Mesenchymal stem cell (in vitro differentiated cells and primary cell): ENCODE data around the gene KISS1R.

Source experiments
- DNase-seq: peaks from one replicate; pipeline ENCODE4 v3.0.0-alpha.2; 2013
- H2AFZ ChIP-seq: one replicate; pipeline ENCODE4 v1.6.1; 2013; ENCODE audit warnings: low read depth, mild to moderate bottlenecking, control low read depth, inconsistent platforms, low read length, moderate library complexity
- H2AK5ac ChIP-seq: 2 replicates; pipeline ENCODE4 v1.6.1; 2013; ENCODE audit warnings: low read length, moderate library complexity, mild to moderate bottlenecking, inconsistent platforms; ENCODE audit not compliant: severe bottlenecking
- H2BK120ac ChIP-seq: one replicate; pipeline ENCODE4 v1.6.1; 2013; ENCODE audit warnings: low read depth, mild to moderate bottlenecking, inconsistent platforms, low read length, moderate library complexity
- H2BK12ac ChIP-seq, 2 experiments: one replicate each; pipeline ENCODE4 v1.6.1; 2013; ENCODE audit warnings: inconsistent platforms in 2 of 2, low read length in 2 of 2, mild to moderate bottlenecking in 2 of 2, moderate library complexity in 2 of 2, control low read depth in 1 of 2
- H2BK15ac ChIP-seq: one replicate; pipeline ENCODE4 v1.6.1; 2013; ENCODE audit warnings: mild to moderate bottlenecking, low read depth, inconsistent platforms; ENCODE audit not compliant: poor library complexity, severe bottlenecking
- H2BK5ac ChIP-seq: 2 replicates; pipeline ENCODE4 v1.6.1; 2013; ENCODE audit warnings: low read depth, mild to moderate bottlenecking, low read length, control low read depth, inconsistent platforms; ENCODE audit not compliant: poor library complexity, severe bottlenecking
- H3K14ac ChIP-seq, 2 experiments: one replicate each; pipeline ENCODE4 v1.6.1; 2013; ENCODE audit warnings: inconsistent platforms in 2 of 2, low read length in 2 of 2, control low read depth in 1 of 2, mild to moderate bottlenecking in 1 of 2, moderate library complexity in 1 of 2
- H3K18ac ChIP-seq, 2 experiments: one replicate each; pipeline ENCODE4 v1.6.1; 2013; ENCODE audit warnings: inconsistent platforms in 2 of 2, low read length in 2 of 2, control low read depth in 1 of 2, low read depth in 1 of 2, mild to moderate bottlenecking in 1 of 2
- H3K23ac ChIP-seq, 2 experiments: one replicate each; pipeline ENCODE4 v1.6.1; 2013; ENCODE audit warnings: inconsistent platforms in 2 of 2, low read length in 2 of 2, mild to moderate bottlenecking in 2 of 2, moderate library complexity in 2 of 2, control low read depth in 1 of 2
- H3K27ac ChIP-seq: 2 replicates; pipeline ENCODE4 v1.5.1; 2013; ENCODE audit warnings: mild to moderate bottlenecking, moderate library complexity, low read length, control low read depth, inconsistent platforms; ENCODE audit not compliant: poor library complexity, severe bottlenecking
- H3K27me3 ChIP-seq, 2 experiments: 2 replicates each; pipeline versions ENCODE4 v1.6.1 to v1.7.0; 2013; ENCODE audit warnings: low read length in 2 of 2, mild to moderate bottlenecking in 2 of 2, moderate library complexity in 2 of 2, control low read depth in 1 of 2, inconsistent platforms in 1 of 2; ENCODE audit not compliant: control insufficient read depth in 1 of 2, insufficient read depth in 1 of 2
- H3K36me3 ChIP-seq, 2 experiments: 2 replicates each; pipeline versions ENCODE4 v1.6.1 to v1.7.0; 2013; ENCODE audit warnings: low read length in 2 of 2, control low read depth in 1 of 2, inconsistent platforms in 1 of 2, low read depth in 1 of 2, mild to moderate bottlenecking in 1 of 2; ENCODE audit not compliant: insufficient read depth in 2 of 2, control insufficient read depth in 1 of 2
- H3K4ac ChIP-seq, 2 experiments: one replicate each; pipeline ENCODE4 v1.6.1; 2013; ENCODE audit warnings: inconsistent platforms in 2 of 2, low read length in 2 of 2, mild to moderate bottlenecking in 2 of 2, moderate library complexity in 2 of 2, control low read depth in 1 of 2, low read depth in 1 of 2
- H3K4me1 ChIP-seq: 2 replicates; pipeline ENCODE4 v1.6.1; 2013; ENCODE audit warnings: low read depth, low read length, control low read depth; ENCODE audit not compliant: control insufficient read depth, insufficient read depth
- H3K4me2 ChIP-seq: 2 replicates; pipeline ENCODE4 v1.6.1; 2013; ENCODE audit warnings: low read length, mild to moderate bottlenecking, inconsistent platforms; ENCODE audit not compliant: poor library complexity, severe bottlenecking
- H3K4me3 ChIP-seq, 2 experiments: 2 replicates each; pipeline versions ENCODE4 v1.5.1 to v1.7.0; 2013; ENCODE audit warnings: low read length in 2 of 2, mild to moderate bottlenecking in 2 of 2, control low read depth in 1 of 2, low read depth in 1 of 2; ENCODE audit not compliant: insufficient read depth in 1 of 2
- H3K79me1 ChIP-seq: replicated peaks from 2 replicates; pipeline ENCODE4 v1.6.1; 2013; ENCODE audit warnings: mild to moderate bottlenecking, control low read depth, low read length, inconsistent platforms; ENCODE audit not compliant: poor library complexity, severe bottlenecking
- H3K9ac ChIP-seq: 2 replicates; pipeline ENCODE4 v1.7.0; 2013; ENCODE audit warnings: mild to moderate bottlenecking, low read length, moderate library complexity
- H3K9me3 ChIP-seq: 2 replicates; pipeline ENCODE4 v1.7.0; 2013; ENCODE audit warnings: mild to moderate bottlenecking, low read length; ENCODE audit not compliant: control insufficient read depth
- H4K8ac ChIP-seq: one replicate; pipeline ENCODE4 v1.6.1; 2013; ENCODE audit warnings: inconsistent platforms, mild to moderate bottlenecking, low read length, moderate library complexity
- H4K91ac ChIP-seq: one replicate; pipeline ENCODE4 v1.6.1; 2013; ENCODE audit warnings: mild to moderate bottlenecking, low read length, inconsistent platforms
- WGBS: methylation state at CpG from one replicate; pipeline ENCODE4 v1.1.7; 2013; ENCODE audit warnings: mixed read lengths; 5-methylcytosine and 5-hydroxymethylcytosine counted together

KISS1R gene

GRCh38 chr19:939439-939838 lies 22.3 kb downstream of the KISS1R start:
- no peak overlapping the region for H4K8ac ChIP-seq
- no peak overlapping the region for H3K4ac ChIP-seq
- H2BK12ac ChIP-seq = no peak overlapping the region
- peaks cover 39 to 94% of the 10 kb centered on the region in 2 experiments for H3K36me3 ChIP-seq
- H3K79me1 ChIP-seq = no peaks in the 10 kb centered on the region
- H3K23ac ChIP-seq = no peak overlapping the region
- H2AFZ ChIP-seq = no peak overlapping the region
- peaks cover 52% of the 10 kb centered on the region for H3K4me1 ChIP-seq
- DNase-seq = no peak
- no peak overlapping the region for H3K14ac ChIP-seq
- no peaks in the 10 kb centered on the region for H3K9me3 ChIP-seq
- no peak overlapping the region for H3K4me2 ChIP-seq
- H2BK5ac ChIP-seq = no peak overlapping the region
- peak overlapping the region in 1 of 2 experiments; percentile 26 for H3K18ac ChIP-seq
- no peak overlapping the region for H3K27ac ChIP-seq
- WGBS = 88% methylated on average over 22 of the region's 22 CpGs
- H3K9ac ChIP-seq = no peak overlapping the region
- no peaks in the 10 kb centered on the region for H3K27me3 ChIP-seq
- no peak overlapping the region for H3K4me3 ChIP-seq
- no peak overlapping the region for H4K91ac ChIP-seq
- H2BK15ac ChIP-seq = no peak overlapping the region
- H2BK120ac ChIP-seq = no peak overlapping the region
- H2AK5ac ChIP-seq = no peak overlapping the region

DNA sequence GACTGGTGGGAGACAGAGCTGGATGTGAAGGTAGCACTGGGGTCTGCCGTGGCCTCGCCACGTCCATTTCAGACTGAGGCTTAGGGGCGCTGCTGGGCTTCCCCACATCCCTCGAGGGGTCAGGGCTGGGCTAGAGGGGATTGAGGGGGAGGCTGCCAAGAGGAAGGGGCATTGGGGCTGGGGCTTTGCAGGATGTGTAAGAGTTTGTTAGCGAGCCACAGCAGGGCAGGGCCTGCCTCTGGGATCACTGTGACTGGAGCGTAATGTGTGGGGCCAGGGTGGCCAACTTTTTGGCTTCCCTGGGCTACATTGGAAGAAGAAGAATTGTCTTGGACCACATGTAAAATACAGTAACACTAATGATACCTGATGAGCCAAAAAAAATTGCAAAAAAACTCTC lies 22.8 kb downstream of the KISS1R start:
- Histone ChIP-seq H3K18ac (peak overlapping the region; percentile 26 to 38), H3K36me3 (peaks cover 42 to 96% of the 10 kb centered on the region in 2 experiments), H4K8ac (no peak overlapping the region), H3K27me3 (no peaks in the 10 kb centered on the region), H3K4me2 (no peak overlapping the region), H3K27ac (no peak overlapping the region), H2AFZ (no peak overlapping the region), H3K4ac (no peak overlapping the region), H2BK15ac (no peak overlapping the region), H2BK120ac (no peak overlapping the region), H3K9ac (no peak overlapping the region), H2BK5ac (no peak overlapping the region), H4K91ac (no peak overlapping the region), H3K9me3 (no peaks in the 10 kb centered on the region), H3K4me3 (no peak overlapping the region), H3K4me1 (peaks cover 50% of the 10 kb centered on the region), H2AK5ac (no peak overlapping the region), H3K23ac (no peak overlapping the region), H2BK12ac (no peak overlapping the region), H3K79me1 (no peaks in the 10 kb centered on the region), H3K14ac (no peak overlapping the region)
- no peak for DNase-seq
- WGBS = 92% methylated on average over 7 of the region's 7 CpGs

DNA sequence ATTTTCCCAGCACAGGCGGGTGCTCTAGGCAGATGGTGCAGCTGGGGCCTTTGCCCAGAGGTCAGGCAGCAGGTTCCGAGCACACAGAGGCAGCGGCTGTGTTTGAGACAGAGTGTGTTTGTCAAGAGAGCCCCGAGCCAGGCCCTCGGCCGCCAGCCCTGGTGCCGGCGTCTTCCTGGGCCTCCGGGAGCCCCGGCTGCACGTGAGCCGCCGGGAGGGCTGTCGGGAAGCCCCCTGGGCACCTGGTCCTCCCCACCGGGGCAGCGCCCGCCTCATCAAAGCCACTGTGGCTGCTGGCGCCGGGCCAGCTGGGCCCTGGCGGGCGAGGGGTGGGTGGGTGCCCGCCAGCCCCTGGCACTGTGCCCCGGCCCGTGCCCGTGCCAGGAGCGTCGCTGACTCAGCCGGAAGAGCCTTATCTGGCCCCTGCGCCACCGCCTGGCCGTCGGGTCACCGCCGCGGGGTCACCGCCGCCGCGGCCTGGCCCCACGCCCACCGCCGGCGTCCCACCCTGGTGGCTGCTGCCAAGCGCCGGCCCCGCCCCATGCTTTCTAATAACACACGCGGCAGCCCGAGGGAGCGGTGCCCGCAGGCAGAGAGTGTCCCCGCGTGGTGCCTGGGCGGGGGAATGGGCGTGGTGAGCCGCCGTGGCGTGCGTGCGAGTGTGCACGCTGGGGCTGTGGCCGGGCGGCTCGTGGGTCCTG lies 23.6 kb downstream of the KISS1R start:
- no peak for DNase-seq
- Histone ChIP-seq H3K36me3 (peaks cover 42 to 96% of the 10 kb centered on the region in 2 experiments), H2BK12ac (no peak overlapping the region), H3K18ac (no peak overlapping the region), H2BK15ac (no peak overlapping the region), H3K4me3 (peak overlapping the region in 1 of 2 experiments; percentile 20), H2BK5ac (no peak overlapping the region), H3K9ac (no peak overlapping the region), H3K9me3 (no peaks in the 10 kb centered on the region), H3K4me1 (peaks cover 53% of the 10 kb centered on the region), H2AK5ac (no peak overlapping the region), H3K79me1 (no peaks in the 10 kb centered on the region), H3K14ac (no peak overlapping the region), H3K27ac (no peak overlapping the region), H3K4me2 (no peak overlapping the region), H3K23ac (no peak overlapping the region), H2AFZ (no peak overlapping the region), H3K4ac (no peak overlapping the region), H4K91ac (peak overlapping the region; percentile 2), H3K27me3 (no peaks in the 10 kb centered on the region), H2BK120ac (no peak overlapping the region), H4K8ac (peak overlapping the region; percentile 20)
- 95% methylated on average over 60 of the region's 64 CpGs for WGBS

- Histone ChIP-seq H3K9me3 (no peaks in the 10 kb centered on the region), H2BK12ac (no peak overlapping the region), H3K14ac (no peak overlapping the region), H2BK5ac (no peak overlapping the region), H2AK5ac (no peak overlapping the region), H4K8ac (peak overlapping the region; percentile 40), H3K27ac (no peak overlapping the region), H3K4me3 (peak overlapping the region in 1 of 2 experiments; percentile 2), H3K23ac (no peak overlapping the region), H2BK120ac (no peak overlapping the region), H2BK15ac (no peak overlapping the region), H3K9ac (no peak overlapping the region), H4K91ac (peak overlapping the region; percentile 30), H3K36me3 (peaks cover 38 to 91% of the 10 kb centered on the region in 2 experiments), H3K79me1 (no peaks in the 10 kb centered on the region), H3K4ac (no peak overlapping the region), H2AFZ (no peak overlapping the region), H3K27me3 (no peaks in the 10 kb centered on the region), H3K4me2 (no peak overlapping the region), H3K4me1 (peaks cover 53% of the 10 kb centered on the region), H3K18ac (no peak overlapping the region)
- 95% methylated on average over 45 of the region's 45 CpGs for WGBS
- DNase-seq = no peak
These were observed 24.4 kb downstream of the KISS1R start for GRCh38 chr19:941292-942132.
